OCI-LY7 (cell line): Measurements from ENCODE around the gene CHRD. TPM values are rescaled to one million over a fixed set of nuclear protein-coding genes. Genes with fewer than 3 reads are reported as not detected.

Experiments
- BruUV-seq: library from RNA; stranded (reverse); fragments of 400-500 nt; replicated peaks from 2 replicates; lab custom pipeline; 2021; lab: Mats Ljungman, UMichigan
- CTCF ChIA-PET: fragments of 300-600 bp; sonication (Branson Sonifier 250); formaldehyde crosslinking; loops from one replicate; lab custom pipeline; 2022; ENCODE audit warnings: antibody characterized with exemption; ENCODE audit not compliant: unreplicated experiment; lab: Charles Lee
- POLR2A ChIA-PET: fragments of 300-600 bp; sonication (Branson Sonifier 250); formaldehyde crosslinking; loops from one replicate; lab custom pipeline; 2022; ENCODE audit warnings: antibody characterized with exemption; lab: Charles Lee
- DNase-seq: peaks from one replicate; pipeline ENCODE4 v3.0.0-alpha.2; 2015; ENCODE audit warnings: low spot score
- H2AFZ ChIP-seq: fragments of 200-600 bp; sonication (generic), shearing (Covaris generic); 2 replicates; pipeline ENCODE4 v1.6.1; 2014; ENCODE audit warnings: mild to moderate bottlenecking, antibody characterized with exemption, low read length, moderate library complexity
- H3K27ac ChIP-seq: fragments of 200-600 bp; sonication (generic); 2 replicates; pipeline ENCODE4 v1.5.1; 2014; ENCODE audit warnings: mixed run types, low read depth, mild to moderate bottlenecking, moderate library complexity, low read length, inconsistent platforms; ENCODE audit not compliant: poor library complexity, severe bottlenecking
- H3K36me3 ChIP-seq: fragments of 200-600 bp; sonication (generic); 2 replicates; pipeline ENCODE4 v1.6.1; 2014; ENCODE audit warnings: mild to moderate bottlenecking, antibody characterized with exemption, low read length, moderate library complexity, mixed read lengths; ENCODE audit not compliant: insufficient read depth
- H3K4me1 ChIP-seq: fragments of 200-600 bp; sonication (generic); 2 replicates; pipeline ENCODE4 v1.5.1; 2014; ENCODE audit warnings: mild to moderate bottlenecking, low read length; ENCODE audit not compliant: insufficient read depth, poor library complexity, severe bottlenecking
- H3K4me2 ChIP-seq: fragments of 200-600 bp; sonication (generic); 2 replicates; pipeline ENCODE4 v1.6.1; 2014; ENCODE audit warnings: mild to moderate bottlenecking, low read length
- H3K4me3 ChIP-seq: fragments of 200-600 bp; sonication (generic); 2 replicates; pipeline ENCODE4 v1.5.1; 2014; ENCODE audit warnings: mild to moderate bottlenecking, low read depth, low read length; ENCODE audit not compliant: poor library complexity, severe bottlenecking
- H3K79me2 ChIP-seq: fragments of 200-600 bp; sonication (generic); 2 replicates; pipeline ENCODE4 v1.6.1; 2016; ENCODE audit warnings: low read depth, mild to moderate bottlenecking, low read length, moderate library complexity, mixed read lengths; ENCODE audit not compliant: insufficient read depth
- H3K9me2 ChIP-seq: fragments of 200-600 bp; sonication (generic); 2 replicates; pipeline ENCODE4 v1.6.1; 2016; ENCODE audit warnings: mild to moderate bottlenecking, low read length, mixed read lengths; ENCODE audit not compliant: insufficient read depth
- H3K9me3 ChIP-seq: fragments of 200-600 bp; sonication (generic); 2 replicates; pipeline ENCODE4 v1.6.1; 2014; ENCODE audit warnings: mild to moderate bottlenecking, mixed run types, low read length, mixed read lengths
- H4K20me1 ChIP-seq: fragments of 200-600 bp; sonication (generic); 2 replicates; pipeline ENCODE4 v1.6.1; 2014; ENCODE audit warnings: mild to moderate bottlenecking, antibody characterized with exemption, low read length, moderate library complexity, mixed read lengths; ENCODE audit not compliant: insufficient read depth
- EZH2phosphoT487 ChIP-seq: fragments of 200-600 bp; sonication (generic); IDR thresholded peaks from 2 replicates; pipeline ENCODE4 v1.6.1; 2018; ENCODE audit warnings: low read depth, borderline replicate concordance, mild to moderate bottlenecking, mixed run types, antibody characterized with exemption, low read length, moderate library complexity, mixed read lengths
- intact Hi-C: fragments of 100-400 bp; cut with micrococcal nuclease; formaldehyde crosslinking; loops from one replicate; pipeline ENCODE4 v1.10.0; 2022; ENCODE audit not compliant: unreplicated experiment
- total RNA-seq, 2 experiments: library from RNA; depleted of rRNA in 1 of 2; stranded (reverse); fragments of >200 nt in 1 of 2; shearing (Covaris generic) in 1 of 2; gene quantifications; 2 replicates each; pipeline ENCODE4 v1.2.3, GENCODE V29; 2014 to 2022
- TF ChIP-seq, protein P1 (sequence below): fragments of 200-600 bp; sonication (generic); conservative IDR thresholded peaks from 2 replicates; pipeline ENCODE4 v1.5.1; 2014; ENCODE audit warnings: mild to moderate bottlenecking, antibody characterized with exemption, low read length, moderate library complexity, mixed read lengths

CHRD gene
- total RNA-seq, 2 experiments from 2014 or later, result 0.16 TPM; not detected in 1

DNA sequence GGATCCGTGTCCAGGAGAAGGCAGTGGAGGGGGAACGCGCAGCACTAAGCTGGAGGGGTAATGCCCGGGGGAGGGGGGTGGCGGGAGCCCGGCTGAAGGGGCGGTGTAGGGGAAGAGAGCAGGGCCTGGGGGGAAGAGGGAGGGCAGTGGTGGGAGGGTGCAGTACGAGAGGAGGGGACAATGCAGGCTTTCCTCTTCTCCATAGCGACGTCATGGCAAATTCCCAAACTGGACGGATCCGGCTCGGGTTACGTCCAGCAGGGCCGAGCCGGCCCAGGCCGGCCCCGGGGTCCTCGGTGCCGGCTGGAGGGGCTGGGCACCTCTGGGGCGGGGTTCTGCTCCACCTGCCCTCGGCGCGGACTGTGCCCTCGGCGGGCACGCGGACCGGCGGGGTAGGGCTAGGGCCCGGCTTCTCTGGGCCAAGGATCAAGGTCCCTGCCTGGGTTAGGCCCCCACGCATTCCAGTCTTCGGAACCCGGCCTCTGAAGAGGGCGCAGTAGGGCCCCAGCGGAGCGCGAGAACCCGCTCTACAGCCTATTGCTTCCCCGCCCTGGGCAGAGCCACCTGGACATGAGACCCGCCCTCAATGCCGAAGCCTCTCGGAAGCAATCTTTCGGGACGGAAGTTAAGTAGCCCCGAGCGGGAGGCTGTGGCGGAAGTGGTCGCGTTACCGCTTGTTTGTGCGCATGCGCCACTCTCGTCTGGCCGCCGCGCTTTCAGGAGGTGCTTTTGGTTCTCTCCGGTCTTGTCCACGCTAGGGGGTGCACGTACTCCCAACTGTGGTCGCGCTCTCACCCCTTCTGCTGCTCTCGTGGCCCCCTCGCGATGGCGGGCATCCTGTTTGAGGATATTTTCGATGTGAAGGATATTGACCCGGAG lies 16.9 kb upstream of the CHRD start:
- Histone ChIP-seq H3K36me3 (peaks cover 29% of the 10 kb centered on the region), H3K27ac (peak overlapping the region; percentile 55), H3K4me2 (peak overlapping the region; percentile 84), H4K20me1 (no peaks in the 10 kb centered on the region; the same call in 1 of the 2 replicates), H3K79me2 (peaks cover 19% of the 10 kb centered on the region; the same call in 1 of the 2 replicates), H3K4me1 (peaks cover 23% of the 10 kb centered on the region), H3K9me2 (no peaks in the 10 kb centered on the region), H2AFZ (peak overlapping the region; percentile 94), H3K4me3 (peak overlapping the region; percentile 97), H3K9me3 (no peaks in the 10 kb centered on the region)
- POLR2A ChIA-PET, result interaction anchor here (0.6 kb wide), 3 partner anchors 47 to 1960 kb away, joined by 3 to 5 read pairs (median 4); no protein-coding TSS in a partner anchor
- CTCF ChIA-PET, result interaction anchor here (0.5 to 0.6 kb wide), 2 partner anchors 9 to 446 kb away, joined by 3 read pairs; no protein-coding TSS in a partner anchor
- no TSS peak for BruUV-seq
- intact Hi-C loops, result loop anchor here (1.0 to 5.0 kb wide), 5 partner anchors 49 to 936 kb away; partner anchors contain the start of genes ALG3, EEF1AKMT4, EIF2B5 and EIF4G1
- DNase-seq, result peak; percentile 99
- TF ChIP-seq, protein P1, sequence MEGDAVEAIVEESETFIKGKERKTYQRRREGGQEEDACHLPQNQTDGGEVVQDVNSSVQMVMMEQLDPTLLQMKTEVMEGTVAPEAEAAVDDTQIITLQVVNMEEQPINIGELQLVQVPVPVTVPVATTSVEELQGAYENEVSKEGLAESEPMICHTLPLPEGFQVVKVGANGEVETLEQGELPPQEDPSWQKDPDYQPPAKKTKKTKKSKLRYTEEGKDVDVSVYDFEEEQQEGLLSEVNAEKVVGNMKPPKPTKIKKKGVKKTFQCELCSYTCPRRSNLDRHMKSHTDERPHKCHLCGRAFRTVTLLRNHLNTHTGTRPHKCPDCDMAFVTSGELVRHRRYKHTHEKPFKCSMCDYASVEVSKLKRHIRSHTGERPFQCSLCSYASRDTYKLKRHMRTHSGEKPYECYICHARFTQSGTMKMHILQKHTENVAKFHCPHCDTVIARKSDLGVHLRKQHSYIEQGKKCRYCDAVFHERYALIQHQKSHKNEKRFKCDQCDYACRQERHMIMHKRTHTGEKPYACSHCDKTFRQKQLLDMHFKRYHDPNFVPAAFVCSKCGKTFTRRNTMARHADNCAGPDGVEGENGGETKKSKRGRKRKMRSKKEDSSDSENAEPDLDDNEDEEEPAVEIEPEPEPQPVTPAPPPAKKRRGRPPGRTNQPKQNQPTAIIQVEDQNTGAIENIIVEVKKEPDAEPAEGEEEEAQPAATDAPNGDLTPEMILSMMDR, result peak; percentile 76
- TF ChIP-seq EZH2phosphoT487, result no peak

DNA sequence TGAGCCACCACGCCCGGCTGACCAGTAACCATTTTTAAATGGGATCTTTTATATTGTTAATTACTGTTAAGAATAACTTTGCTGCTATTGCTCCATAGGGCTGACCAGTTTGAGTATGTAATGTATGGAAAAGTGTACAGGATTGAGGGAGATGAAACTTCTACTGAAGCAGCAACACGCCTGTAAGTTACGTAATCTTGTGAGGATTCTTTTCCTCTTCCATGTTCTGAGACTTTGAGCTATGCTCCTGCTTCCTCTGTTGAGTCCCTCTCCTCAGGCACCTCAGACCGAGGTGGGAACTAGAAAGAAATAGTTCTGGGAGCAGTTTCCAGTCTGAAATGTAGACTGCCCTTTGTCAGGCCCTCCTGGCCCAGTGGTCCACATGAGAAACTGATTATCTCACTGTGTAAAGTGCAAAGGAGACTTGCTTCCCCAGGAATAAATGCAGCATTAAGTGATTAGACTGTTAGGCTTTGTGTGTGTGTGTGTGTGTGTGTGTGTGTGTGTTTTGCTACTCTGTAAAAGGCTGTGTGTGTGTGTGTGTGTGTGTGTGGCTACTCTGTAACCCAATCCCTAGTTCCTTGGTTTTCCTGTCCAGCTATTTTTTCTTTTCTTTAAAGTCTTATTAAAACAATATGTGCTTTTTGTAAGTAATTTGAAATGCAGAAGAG lies 13.1 kb upstream of the CHRD start:
- POLR2A ChIA-PET, result no interaction called here

More for the DNA sequence above, 13.1 kb upstream of the CHRD start:
- Histone ChIP-seq H3K4me1 (peaks cover 19% of the 10 kb centered on the region), H3K9me2 (no peaks in the 10 kb centered on the region), H3K9me3 (no peaks in the 10 kb centered on the region), H3K36me3 (peaks cover 52% of the 10 kb centered on the region), H3K4me3 (no peak overlapping the region), H2AFZ (no peak overlapping the region), H3K79me2 (peaks cover 19% of the 10 kb centered on the region; the same call in 1 of the 2 replicates), H3K4me2 (no peak overlapping the region), H4K20me1 (no peaks in the 10 kb centered on the region; the same call in 1 of the 2 replicates), H3K27ac (no peak overlapping the region)
- intact Hi-C loops, result no loop called here
- CTCF ChIA-PET, result no interaction called here
- DNase-seq, result no peak
- BruUV-seq, result no TSS peak
- TF ChIP-seq, protein P1, result no peak
